ENCODE measurements around the gene CPPED1.

GRCh38 chr16:12837756-12838155, 34.1 kb upstream of the CPPED1 start:
- TF ChIP-seq CTCF (IDR thresholded peaks at IDR 0.05) (no peak), POLR2AphosphoS5 (IDR thresholded peaks at IDR 0.05) (no peak), POLR2A (IDR thresholded peaks at IDR 0.05) (no peak)

Measured in transverse colon (tissue), 4 donors.